Measurements from ENCODE around the gene CSK. TPM values are rescaled to one million over a fixed set of nuclear protein-coding genes. Genes with fewer than 3 reads are reported as not detected.

The CSK gene
- total and polyA plus RNA-seq, 2 experiments from 2014 or later = 13.6 to 27.5 TPM

GRCh38 chr15:74770211-74770903 is 11.5 kb upstream of the CSK start (continued):
- TF ChIP-seq, protein P1, sequence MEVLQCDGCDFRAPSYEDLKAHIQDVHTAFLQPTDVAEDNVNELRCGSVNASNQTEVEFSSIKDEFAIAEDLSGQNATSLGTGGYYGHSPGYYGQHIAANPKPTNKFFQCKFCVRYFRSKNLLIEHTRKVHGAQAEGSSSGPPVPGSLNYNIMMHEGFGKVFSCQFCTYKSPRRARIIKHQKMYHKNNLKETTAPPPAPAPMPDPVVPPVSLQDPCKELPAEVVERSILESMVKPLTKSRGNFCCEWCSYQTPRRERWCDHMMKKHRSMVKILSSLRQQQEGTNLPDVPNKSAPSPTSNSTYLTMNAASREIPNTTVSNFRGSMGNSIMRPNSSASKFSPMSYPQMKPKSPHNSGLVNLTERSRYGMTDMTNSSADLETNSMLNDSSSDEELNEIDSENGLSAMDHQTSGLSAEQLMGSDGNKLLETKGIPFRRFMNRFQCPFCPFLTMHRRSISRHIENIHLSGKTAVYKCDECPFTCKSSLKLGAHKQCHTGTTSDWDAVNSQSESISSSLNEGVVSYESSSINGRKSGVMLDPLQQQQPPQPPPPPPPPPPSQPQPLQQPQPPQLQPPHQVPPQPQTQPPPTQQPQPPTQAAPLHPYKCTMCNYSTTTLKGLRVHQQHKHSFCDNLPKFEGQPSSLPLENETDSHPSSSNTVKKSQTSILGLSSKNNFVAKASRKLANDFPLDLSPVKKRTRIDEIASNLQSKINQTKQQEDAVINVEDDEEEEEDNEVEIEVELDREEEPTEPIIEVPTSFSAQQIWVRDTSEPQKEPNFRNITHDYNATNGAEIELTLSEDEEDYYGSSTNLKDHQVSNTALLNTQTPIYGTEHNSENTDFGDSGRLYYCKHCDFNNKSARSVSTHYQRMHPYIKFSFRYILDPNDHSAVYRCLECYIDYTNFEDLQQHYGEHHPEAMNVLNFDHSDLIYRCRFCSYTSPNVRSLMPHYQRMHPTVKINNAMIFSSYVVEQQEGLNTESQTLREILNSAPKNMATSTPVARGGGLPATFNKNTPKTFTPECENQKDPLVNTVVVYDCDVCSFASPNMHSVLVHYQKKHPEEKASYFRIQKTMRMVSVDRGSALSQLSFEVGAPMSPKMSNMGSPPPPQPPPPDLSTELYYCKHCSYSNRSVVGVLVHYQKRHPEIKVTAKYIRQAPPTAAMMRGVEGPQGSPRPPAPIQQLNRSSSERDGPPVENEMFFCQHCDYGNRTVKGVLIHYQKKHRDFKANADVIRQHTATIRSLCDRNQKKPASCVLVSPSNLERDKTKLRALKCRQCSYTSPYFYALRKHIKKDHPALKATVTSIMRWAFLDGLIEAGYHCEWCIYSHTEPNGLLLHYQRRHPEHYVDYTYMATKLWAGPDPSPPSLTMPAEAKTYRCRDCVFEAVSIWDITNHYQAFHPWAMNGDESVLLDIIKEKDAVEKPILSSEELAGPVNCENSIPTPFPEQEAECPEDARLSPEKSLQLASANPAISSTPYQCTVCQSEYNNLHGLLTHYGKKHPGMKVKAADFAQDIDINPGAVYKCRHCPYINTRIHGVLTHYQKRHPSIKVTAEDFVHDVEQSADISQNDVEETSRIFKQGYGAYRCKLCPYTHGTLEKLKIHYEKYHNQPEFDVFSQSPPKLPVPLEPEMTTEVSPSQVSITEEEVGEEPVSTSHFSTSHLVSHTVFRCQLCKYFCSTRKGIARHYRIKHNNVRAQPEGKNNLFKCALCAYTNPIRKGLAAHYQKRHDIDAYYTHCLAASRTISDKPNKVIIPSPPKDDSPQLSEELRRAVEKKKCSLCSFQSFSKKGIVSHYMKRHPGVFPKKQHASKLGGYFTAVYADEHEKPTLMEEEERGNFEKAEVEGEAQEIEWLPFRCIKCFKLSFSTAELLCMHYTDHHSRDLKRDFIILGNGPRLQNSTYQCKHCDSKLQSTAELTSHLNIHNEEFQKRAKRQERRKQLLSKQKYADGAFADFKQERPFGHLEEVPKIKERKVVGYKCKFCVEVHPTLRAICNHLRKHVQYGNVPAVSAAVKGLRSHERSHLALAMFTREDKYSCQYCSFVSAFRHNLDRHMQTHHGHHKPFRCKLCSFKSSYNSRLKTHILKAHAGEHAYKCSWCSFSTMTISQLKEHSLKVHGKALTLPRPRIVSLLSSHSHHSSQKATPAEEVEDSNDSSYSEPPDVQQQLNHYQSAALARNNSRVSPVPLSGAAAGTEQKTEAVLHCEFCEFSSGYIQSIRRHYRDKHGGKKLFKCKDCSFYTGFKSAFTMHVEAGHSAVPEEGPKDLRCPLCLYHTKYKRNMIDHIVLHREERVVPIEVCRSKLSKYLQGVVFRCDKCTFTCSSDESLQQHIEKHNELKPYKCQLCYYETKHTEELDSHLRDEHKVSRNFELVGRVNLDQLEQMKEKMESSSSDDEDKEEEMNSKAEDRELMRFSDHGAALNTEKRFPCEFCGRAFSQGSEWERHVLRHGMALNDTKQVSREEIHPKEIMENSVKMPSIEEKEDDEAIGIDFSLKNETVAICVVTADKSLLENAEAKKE (CRISPR knock-in tag; IDR thresholded peaks at IDR 0.05) = no peak
- no peak for TF ChIP-seq ETS1 (IDR thresholded peaks at IDR 0.05)
- TF ChIP-seq ZNF114 (CRISPR knock-in tag; IDR thresholded peaks at IDR 0.05) = no peak
- TF ChIP-seq, protein P2, sequence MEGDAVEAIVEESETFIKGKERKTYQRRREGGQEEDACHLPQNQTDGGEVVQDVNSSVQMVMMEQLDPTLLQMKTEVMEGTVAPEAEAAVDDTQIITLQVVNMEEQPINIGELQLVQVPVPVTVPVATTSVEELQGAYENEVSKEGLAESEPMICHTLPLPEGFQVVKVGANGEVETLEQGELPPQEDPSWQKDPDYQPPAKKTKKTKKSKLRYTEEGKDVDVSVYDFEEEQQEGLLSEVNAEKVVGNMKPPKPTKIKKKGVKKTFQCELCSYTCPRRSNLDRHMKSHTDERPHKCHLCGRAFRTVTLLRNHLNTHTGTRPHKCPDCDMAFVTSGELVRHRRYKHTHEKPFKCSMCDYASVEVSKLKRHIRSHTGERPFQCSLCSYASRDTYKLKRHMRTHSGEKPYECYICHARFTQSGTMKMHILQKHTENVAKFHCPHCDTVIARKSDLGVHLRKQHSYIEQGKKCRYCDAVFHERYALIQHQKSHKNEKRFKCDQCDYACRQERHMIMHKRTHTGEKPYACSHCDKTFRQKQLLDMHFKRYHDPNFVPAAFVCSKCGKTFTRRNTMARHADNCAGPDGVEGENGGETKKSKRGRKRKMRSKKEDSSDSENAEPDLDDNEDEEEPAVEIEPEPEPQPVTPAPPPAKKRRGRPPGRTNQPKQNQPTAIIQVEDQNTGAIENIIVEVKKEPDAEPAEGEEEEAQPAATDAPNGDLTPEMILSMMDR (conservative IDR thresholded peaks at IDR 0.05; ENCODE audit: low read depth in 2 of 2) = no peak

- no peak overlapping the region for H3K27ac Mint-ChIP-seq
- peaks cover 25% of the 10 kb centered on the region for H3K27me3 Mint-ChIP-seq (ENCODE audit: insufficient read depth, low read depth, poor library complexity)
- H3K27me3 ChIP-seq (ENCODE audit: insufficient read depth) = no peaks in the 10 kb centered on the region
- 0 out of 2 replicates have a peak, but pooled peaks cover 3% of the 10 kb centered on the region for H3F3A ChIP-seq (replicated peaks; ENCODE audit: low read depth)
- H3K36me3 ChIP-seq (ENCODE audit: insufficient read depth) = no peaks in the 10 kb centered on the region
- peaks cover 14% of the 10 kb centered on the region; the same call in 1 of the 2 replicates for H3K4me1 ChIP-seq (ENCODE audit: insufficient read depth)
- H3K36me3 Mint-ChIP-seq (ENCODE audit: low read depth) = no peaks in the 10 kb centered on the region
- H4K20me1 ChIP-seq (replicated peaks; ENCODE audit: insufficient read depth) = no peaks in the 10 kb centered on the region
- no peaks in the 10 kb centered on the region for H3K9me2 ChIP-seq (ENCODE audit: insufficient read depth)
- no peak overlapping the region for H3K27ac ChIP-seq (ENCODE audit: low read depth)
- peak; percentile 3 for ATAC-seq
- H3K4me2 ChIP-seq = 0 out of 2 replicates have a peak overlapping the region, but pooled peaks have one; percentile 36
- H3K4me3 ChIP-seq = no peak overlapping the region
- DNase-seq (ENCODE audit: low spot score) = no peak
- H3K4me1 Mint-ChIP-seq = peaks cover 40% of the 10 kb centered on the region
- H2AFZ ChIP-seq = no peak overlapping the region
- no peaks in the 10 kb centered on the region for H3K9me3 Mint-ChIP-seq
- no peaks in the 10 kb centered on the region for H3K79me2 ChIP-seq (replicated peaks; ENCODE audit: insufficient read depth)
- no peak overlapping the region for H3K4me3 Mint-ChIP-seq
- TF ChIP-seq, protein P2 (conservative IDR thresholded peaks at IDR 0.05; ENCODE audit: low read depth in 2 of 2) = no peak
Observed at GRCh38 chr15:74773329-74773728, 8.6 kb upstream of the CSK start.

Measured in GM23338 (cell line).